Keratinocyte (primary cell): ENCODE measurements around the gene FHIP1A.

Experiments used
- EZH2 ChIP-seq: IDR thresholded peaks from one replicate; pipeline ENCODE4 v1.6.1; 2012; ENCODE audit warnings: inconsistent platforms, mild to moderate bottlenecking, low read length, moderate library complexity
- TF ChIP-seq, protein P1 (sequence below), 3 experiments: IDR thresholded peaks in 1 of 3; conservative IDR thresholded peaks in 1 of 3; optimal IDR thresholded peaks in 1 of 3; 2 replicates in 2 of 3; 3 replicates in 1 of 3; pipeline versions ENCODE3 to v1.5.1; 2011; ENCODE audit warnings: low read length in 3 of 3, mild to moderate bottlenecking in 3 of 3, moderate library complexity in 2 of 3, control low read depth in 1 of 3, inconsistent platforms in 1 of 3; ENCODE audit not compliant: insufficient read depth in 2 of 3; ENCODE audit errors: extremely low read depth in 1 of 3

DNA sequence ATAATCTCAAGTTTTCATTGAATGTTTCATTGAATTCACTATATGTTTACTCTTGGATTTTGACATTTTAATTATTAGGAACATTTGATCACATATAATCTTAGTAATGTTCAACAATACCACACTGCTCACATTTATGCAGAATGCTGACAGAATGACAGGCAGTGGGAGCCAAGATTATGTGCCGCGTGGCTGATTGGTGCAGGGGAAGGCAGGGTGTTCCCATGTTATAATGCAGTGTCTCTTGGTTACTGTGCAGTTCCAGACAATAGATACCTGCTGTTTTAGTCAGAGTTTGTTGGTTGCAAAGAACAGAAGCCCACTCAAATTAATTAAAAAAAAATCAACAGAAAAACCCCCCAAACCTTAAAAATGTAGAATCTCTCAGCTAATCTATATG lies 33.0 kb downstream of the FHIP1A start:
- TF ChIP-seq, protein P1, sequence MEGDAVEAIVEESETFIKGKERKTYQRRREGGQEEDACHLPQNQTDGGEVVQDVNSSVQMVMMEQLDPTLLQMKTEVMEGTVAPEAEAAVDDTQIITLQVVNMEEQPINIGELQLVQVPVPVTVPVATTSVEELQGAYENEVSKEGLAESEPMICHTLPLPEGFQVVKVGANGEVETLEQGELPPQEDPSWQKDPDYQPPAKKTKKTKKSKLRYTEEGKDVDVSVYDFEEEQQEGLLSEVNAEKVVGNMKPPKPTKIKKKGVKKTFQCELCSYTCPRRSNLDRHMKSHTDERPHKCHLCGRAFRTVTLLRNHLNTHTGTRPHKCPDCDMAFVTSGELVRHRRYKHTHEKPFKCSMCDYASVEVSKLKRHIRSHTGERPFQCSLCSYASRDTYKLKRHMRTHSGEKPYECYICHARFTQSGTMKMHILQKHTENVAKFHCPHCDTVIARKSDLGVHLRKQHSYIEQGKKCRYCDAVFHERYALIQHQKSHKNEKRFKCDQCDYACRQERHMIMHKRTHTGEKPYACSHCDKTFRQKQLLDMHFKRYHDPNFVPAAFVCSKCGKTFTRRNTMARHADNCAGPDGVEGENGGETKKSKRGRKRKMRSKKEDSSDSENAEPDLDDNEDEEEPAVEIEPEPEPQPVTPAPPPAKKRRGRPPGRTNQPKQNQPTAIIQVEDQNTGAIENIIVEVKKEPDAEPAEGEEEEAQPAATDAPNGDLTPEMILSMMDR (optimal IDR thresholded peaks at IDR 0.05 in 1 of 3, IDR thresholded peaks at IDR 0.05 in 1 of 3, conservative IDR thresholded peaks at IDR 0.05 in 1 of 3; ENCODE audit: extremely low read depth in 1 of 3, insufficient read depth in 2 of 3, low read length in 3 of 3), result no peak
- TF ChIP-seq EZH2, result no peak
